ENCODE results near the gene SSBP4. TPM values are rescaled to one million over a fixed set of nuclear protein-coding genes. Genes with fewer than 3 reads are reported as not detected.
A peak's percentile ranks its signal among the peaks of the same experiment; 100 is the strongest.

The SSBP4 gene
- polyA plus RNA-seq, 1 donor = 57.8 TPM

DNA sequence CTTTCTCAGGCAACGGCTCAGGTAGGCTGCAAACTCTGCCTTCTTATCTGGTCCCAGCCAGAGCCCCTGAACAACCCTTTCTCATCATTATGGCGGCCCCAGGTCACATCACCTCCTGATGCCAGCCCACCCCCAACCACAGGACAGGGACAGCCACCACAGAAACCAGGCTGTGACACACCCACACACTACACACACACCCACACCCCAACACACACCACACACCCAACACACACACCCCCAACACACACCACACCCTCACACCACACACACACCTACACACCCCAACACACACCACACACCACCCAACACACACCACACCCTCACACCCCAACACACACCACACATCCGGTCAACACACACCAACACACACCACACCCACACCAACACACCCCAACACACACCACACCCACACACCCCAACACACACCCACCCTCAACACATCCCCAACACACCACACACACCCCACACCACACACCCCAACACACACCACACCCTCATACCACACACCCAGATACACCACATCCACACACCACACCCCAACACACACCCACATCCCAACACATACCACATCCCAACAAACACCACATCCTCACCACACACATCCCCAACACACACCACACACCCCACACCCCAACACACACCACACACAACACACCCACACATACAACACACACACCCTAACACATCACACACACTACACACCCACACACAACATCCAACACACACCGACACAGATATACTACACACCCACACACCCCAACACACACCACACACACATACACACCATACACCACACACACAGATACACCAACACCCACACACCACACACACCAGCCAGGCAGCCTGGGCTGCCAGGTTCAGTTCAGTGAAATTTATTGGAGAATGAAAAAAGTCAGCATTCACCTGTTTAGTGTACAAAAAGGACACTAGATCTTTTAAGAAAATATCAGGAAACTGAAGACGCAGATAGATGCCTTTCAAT is 22.9 kb downstream of the SSBP4 start:
- no peak for DNase-seq

DNA sequence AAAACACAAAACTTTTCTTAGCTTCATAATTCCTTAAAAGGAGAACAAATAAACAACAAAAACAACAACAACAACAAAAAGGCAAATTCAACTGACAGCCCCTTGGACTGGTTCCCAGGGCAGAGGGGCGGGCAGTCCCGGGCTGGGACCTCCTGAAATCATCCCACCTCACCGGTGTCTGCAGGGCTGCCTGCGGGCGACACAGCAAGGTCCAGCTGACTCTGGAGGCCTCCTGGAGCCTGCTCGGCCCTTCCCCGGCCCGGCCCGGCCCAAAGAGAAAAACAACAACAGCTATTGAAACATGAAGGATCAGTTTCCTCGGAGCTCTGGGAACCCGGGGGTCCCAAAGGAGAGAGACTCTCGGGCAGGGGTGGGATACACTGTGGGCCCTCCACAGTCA is 23.7 kb downstream of the SSBP4 start:
- DNase-seq = no peak

DNA sequence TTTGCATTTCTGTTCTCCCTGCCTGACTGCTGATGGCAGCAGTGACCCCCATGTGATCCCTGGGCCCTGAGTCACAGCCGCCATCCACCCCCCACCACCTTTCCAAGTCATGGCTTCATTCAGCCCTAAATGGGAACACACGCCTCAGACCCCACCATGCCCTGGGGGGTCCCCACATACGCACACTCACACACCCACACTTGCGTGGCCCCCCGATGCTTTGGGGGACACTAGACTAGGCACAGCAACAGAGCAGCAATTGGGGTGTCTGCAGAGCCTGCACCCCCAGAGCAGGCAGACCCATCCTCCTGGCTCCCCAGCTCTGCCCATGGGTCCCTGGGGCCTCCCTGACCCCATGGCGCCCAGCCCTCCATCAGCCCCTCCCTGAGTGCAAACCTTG is 24.2 kb downstream of the SSBP4 start:
- no peak for DNase-seq

DNA sequence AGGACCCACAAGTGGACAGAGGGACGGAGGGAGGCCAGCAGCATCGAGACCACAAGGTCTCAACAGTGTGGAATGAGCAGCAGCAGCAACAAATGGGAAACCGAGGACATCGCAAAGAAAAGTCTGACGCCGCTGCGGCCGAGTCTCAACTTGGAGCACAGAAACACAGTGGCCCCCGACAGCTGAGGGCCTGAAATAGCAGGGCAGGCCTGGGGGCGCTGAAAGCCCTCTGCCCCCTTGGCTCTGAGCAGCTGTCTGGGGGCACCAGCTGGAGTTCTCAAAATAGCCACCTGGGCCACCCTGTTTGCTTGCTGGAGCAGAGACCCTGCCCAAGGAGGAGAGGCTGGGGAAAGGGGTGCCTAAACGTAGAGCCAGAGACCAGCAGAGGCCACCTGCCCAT is 24.6 kb downstream of the SSBP4 start:
- no peak for DNase-seq

DNA sequence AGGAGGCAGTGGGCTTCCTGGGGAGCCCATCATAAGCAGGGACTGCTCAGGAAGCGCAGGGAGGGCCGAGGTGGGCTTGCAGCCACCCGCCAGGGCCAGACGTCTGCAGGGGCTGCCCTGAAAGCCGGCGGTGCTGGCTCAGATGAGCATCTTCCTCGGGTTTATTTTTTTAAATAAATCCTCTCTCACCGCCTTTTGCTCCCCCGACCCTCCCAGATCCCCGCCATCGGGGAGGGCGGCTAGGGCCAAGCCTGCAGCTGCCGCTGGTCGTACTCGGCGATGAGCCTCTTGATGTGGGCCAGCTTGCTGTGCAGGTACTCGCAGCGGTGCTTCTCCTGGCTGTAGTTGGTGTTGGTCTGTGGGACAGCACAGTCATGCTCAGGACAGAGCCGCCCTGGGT is 25.3 kb downstream of the SSBP4 start:
- no peak for DNase-seq

DNA sequence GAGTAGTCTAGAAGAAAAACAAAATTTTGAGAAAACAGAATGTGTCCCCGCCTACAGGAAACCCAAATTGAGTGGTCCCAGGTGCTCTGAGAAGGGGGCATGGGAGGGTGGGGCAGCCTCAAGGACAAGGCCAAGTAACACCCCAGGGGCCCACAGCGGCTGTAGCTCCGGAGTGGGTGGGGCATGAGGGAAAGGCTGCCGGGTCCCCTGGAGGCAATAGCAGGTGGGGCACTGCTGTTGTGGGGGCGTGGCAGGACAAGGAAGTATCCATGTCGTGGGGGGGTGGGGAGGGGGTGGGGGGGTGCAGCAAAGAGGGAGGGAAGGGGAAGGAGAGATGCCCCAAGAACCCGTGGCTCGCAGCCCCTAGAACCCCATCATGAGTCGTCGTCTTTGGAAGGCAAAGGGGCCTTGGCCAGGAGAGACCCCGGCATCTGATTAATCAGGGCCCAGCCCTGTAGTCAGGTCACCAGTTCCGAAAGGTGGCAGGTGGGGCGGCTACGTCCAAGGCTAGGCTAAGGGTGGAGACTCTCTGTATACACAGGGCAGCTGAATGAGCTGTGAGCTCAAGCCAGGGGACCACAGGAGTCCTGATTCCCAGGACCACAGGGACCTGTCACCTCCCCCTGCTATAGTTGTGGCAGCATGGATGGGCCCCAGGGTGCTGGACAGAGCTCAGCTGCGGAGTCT is 26.2 kb downstream of the SSBP4 start:
- no peak for DNase-seq

DNA sequence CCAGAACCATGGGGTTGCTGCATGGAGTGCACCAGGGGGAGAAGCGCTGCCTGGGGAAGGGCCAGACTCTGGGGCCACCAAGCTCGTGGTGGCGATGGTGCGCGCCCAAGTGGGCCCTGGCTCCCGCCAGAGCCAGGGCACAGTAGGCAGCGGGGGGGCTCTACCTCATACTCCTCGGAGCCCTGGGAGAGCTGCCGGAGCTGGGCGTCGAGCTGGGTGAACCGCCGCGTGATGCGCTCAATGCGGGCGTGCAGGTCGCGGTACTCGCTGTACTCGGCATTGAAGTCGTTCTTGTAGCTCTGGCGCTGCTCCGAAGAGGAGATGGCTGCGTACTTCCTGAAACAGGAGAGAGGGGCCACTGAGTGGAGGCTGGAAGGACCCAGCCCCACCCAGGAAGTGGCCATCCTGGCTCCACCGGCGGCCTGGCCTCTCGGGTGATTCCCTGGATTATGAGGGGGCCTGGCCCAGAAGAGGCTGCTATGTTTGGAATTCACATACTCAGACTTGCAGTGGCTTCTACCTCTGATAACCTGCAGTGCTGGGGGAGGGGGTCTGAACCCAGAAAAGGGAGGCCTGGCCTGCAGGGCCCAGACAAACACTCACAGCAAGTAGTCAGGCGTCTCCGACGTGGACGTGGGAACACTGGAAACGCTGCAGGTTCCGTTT is 27.1 kb downstream of the SSBP4 start:
- DNase-seq = no peak

DNA sequence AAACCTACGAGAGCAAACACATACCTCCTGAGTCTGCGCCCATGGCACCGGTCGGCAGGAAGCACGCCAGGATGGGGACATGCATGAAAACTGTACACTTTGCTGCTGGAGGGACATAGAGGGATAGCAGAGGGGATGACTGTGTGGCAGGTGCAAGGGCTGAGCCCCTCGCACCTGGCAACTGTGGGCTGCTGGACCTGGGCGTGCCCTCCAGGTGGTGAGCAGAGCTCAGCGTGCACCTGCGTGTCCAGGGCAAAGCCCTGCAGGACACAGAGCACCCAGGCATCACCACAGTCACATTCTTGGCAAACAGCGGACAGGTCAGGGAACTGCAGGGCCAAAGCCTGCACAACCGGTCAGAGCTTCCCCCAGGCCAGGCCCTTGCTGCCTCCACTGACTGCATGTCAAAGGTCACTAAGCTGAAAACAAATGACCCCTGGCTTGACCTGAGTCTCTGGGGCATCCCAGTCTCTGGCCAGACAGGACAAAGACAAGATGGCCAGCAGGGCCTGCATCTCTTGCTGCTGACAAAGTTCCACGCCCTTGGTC is 27.7 kb downstream of the SSBP4 start:
- no peak for DNase-seq

DNA sequence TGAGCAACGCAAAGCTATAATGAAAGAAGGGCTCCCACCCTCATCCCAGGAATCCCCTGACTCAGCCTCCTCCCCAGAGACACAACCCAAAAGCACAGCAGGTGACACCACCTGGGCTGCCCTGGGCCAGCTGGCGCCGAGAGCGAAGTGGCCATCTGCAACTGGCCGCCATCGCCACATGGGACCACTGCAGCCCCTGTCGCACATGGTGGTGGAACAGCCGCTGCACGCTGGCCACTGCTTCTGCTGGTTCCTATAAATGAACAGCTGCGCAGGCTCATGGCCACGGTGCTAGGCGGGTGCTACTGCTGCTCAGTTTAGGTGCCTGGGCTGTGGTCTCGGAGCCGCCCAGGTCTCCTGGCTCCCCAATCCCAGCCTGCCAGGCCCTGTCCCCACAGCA is 30.4 kb downstream of the SSBP4 start:
- no peak for DNase-seq

DNA sequence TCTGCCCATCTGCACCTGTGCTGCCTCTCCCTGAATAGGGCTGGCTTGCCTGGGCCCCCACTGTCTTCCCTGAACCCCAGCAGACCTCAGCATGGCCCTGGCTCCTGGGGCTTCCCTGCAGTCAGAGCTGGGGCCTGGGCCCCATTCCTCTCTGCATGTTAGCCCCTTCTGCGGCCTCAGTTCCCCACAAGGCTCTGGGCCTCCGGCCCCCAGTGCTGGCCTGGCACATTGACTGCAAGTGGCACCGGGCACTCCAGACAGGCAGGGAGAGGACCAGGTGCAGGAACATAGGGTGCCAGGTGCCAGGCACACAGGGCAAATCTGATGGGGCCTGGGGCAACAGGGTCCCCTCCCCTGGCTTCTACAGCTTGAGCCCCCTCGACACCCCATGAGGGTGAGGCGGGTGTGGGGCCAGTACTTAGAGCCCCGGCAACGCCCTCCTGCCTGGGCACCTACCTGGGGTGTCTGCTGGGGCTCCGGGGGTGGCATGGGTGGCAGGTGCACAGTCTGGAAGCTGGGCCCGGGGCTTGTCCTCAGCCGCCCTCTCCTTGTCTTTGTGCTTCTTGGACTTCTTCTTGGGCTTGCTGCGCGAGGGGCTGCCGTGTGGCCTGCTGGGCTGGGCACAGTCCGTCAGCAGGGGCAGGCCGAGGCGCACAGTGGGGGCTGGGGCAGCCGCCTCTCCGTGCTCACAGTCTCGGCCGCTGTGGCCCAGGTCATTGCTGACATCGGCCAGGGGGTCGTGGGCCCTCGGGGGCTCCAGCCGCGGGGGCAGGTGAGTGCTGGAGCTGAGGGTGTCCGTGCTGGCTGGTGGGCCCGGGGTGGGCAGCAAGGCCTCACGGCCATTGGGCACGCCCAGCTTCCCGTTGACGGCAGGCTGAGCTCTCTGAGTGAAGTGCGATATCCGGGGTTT is 31.1 kb downstream of the SSBP4 start:
- no peak for DNase-seq

DNA sequence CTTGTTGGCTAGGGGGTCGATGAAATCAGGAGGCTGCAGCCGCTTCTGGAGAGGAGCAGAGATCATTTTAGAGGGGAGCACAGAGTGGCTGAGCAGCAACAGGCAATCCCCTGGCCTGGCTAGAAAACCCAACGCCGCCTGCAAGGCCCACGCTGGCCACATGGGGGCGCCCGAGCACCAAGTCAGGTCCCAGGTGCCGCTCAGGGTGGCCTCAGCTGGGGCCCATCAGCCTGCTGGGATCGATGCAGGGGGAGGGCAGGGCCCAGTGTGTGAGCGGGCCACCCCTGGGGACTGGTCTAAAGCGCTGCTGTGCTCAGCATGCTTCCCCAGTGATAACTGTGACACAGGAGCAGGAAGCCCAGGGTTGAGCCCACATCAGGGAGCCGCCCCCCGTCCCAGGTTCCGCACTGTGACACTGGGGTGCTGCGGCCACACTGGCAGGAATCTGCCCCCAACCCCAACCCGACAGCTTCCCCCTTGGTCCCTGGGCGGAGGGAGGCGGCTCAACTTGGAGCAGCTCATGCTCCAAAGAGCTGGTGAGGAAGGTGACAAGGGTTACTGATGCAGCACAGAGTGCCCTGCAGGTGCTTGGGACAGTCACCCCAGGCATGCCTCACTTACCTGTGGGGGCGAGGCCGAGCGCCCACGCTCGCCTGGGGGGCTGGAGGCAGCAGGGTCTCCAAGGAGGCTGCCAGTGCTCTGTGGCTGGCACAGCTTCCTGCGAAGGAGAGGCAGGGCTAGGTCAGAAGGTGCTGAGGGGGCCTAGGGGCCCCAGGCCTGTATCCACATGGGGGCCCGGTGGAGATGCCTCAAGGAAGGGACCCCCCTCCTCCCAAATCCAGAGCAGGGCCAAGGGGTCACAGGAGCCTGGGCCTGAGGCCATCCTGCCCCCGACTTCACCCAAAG is 32.0 kb downstream of the SSBP4 start:
- DNase-seq = peak; percentile 69

DNA sequence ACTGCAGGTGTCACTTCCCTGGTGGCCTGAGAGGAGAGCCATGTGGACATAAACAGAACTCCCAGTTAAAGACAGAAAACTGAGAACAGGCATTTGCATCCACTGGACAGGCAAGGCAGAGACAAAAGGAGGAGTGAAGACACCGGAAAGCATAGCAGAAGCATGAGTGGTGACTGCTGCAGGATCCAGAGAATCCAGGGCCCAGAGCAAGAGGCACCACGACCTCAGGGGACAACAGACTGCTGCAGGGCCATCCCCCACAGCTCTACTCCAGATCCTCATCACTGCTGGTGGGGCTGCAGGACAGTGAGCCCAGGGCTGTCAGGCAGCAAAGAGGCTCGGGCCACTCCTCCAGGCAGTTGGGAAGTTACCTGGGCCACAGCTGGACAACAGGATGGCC is 33.2 kb downstream of the SSBP4 start:
- no peak for DNase-seq

DNA sequence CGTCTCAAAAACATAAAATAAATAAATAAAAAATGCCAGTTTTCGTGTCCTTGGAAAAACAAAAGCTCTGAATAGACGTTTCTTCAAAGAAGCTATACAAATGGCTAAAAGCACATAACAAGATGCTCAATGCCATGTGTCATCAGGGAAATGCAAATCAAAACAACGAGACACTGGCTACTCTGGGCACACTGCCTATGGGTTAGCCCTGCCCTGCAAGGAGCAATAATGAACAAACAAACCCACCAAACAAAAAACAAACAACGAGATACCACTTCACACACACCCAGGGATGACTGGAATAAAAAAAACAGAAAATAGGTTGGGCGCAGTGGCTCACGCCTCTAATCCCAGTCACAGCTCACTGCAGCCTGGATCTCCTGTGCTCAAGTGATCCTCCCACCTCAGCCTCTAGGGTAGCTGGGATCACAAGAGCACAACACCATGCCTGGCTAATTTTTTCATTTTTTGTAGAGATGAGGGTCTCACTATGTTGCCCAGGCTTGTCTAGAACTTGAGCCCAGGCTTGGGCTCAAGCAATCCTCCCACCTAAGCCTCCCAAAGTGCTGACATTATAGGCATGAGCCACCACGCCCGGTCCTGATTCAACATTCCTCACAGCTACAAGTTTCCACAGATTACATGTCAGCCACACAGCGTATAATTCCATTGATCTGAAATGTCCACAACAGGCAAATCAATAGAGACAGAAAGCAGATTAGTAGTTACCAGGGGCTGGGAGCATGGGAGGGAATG is 34.2 kb downstream of the SSBP4 start:
- no peak for DNase-seq

DNA sequence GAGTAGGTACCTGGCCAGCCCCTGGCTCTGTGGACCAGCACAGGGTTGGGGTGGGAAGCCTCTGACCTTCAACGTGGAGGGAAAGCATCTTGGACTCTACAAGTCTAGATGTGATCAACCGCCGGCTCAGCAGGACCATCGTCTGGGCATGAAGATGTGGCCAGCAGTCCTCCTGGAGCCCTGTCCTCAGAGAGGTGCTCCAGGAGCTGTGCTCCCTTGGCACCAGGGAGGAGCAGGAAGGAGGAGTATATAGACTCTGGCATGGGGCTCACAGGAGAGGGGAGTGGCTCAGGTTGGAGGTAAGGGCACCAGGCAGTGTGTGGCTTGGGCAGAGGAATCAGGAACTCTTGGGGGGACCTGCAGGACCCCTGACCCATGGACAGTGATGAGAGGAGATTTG is 37.1 kb downstream of the SSBP4 start:
- DNase-seq = no peak

DNA sequence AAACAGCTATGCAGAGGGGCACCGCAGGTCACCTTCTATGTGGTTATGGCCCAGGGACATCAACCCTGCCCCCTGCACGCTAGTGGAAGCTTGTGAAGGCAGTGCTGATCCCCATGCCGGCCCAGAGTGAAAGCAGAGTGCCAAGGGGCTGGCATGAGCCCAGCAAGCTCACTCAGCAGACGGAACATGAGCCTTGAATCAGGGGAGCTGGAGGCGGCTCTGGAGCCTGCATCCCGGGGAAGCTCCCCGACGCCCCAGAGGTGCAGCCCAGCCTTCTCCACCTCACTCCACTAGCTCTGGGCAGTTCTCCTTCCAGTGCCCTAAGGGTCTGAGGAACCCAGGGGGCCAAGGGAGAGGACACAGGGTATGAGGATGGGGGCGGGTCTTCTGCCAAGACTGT is 37.8 kb downstream of the SSBP4 start:
- no peak for DNase-seq

DNA sequence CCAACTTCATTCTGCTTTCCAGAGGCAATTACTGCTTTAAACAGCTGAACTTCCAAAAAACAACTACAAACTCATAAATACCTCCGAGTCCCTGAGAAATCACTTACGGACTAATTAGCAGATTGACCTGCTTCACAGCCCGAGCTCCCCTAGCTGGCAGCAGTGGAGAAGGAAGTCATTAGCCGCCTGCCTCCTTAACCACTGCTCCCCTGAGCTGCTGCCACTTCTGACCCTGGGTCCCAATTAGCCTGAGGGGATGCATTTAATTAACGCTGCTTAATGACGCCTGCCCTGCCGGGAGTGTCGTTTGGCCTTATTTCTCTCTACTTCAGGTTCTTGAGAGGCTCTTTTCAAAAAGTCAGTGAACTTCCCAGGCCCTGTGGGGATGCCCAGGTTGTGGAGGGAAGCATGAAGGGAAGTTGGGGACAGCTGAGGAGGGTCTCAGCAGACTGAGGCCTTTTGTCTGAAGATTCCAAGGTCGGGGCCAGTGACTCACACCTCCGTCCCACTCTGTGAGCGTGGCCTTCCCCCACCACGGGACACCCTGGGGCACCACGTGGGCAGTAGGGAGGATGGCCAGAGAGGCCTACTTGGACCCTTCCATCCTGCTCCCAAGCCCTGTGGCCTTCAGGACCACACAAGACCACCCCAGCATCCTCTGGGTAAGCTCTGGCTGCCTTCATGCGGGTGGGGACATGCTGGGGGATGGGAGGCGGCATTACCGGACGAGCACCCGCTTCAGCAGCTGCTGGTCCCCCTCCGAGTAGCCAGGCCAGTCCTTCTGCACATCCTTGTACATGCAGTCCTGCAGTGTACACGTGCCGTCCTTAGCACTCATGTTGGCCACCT is 38.5 kb downstream of the SSBP4 start:
- no peak for DNase-seq

DNA sequence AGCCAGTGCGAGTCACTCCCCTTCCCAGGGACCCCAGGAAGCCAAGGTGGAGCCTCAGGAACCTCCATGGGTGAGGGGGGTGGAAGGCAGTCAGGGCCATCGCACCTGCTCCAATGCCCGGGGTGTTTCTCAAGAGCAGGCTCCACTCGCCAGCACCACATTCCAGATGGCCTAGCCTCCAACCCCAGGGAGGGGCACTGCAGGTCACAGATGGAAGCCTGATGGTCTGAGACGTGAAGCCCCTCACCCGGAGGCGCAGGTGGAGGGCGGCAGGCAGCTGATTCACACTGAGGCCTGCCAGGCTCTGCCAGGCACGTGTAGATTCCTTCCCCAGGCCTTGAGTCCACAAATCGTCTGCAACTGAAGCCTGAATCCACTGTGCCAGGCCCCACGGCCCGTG is 41.7 kb downstream of the SSBP4 start:
- no peak for DNase-seq

DNA sequence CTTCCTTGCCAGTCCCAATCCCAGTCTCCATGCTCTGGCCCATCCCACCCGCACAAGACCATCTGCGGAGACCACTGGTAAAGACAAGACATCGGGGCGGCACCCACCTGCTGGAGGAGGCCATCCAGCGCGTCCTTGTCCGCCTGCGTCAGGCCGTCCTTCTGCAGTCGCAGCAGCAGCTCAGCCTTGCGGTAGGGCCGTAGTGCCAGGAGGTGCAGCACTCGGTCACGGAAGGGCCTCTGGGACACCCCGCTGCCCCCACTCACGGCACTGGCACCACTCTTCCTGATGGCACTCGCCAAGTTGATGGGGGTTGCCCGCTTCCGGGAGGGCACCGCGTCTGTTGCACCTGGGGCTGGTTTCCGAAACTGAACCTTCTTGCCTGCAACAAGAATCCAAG is 42.3 kb downstream of the SSBP4 start:
- DNase-seq = no peak

DNA sequence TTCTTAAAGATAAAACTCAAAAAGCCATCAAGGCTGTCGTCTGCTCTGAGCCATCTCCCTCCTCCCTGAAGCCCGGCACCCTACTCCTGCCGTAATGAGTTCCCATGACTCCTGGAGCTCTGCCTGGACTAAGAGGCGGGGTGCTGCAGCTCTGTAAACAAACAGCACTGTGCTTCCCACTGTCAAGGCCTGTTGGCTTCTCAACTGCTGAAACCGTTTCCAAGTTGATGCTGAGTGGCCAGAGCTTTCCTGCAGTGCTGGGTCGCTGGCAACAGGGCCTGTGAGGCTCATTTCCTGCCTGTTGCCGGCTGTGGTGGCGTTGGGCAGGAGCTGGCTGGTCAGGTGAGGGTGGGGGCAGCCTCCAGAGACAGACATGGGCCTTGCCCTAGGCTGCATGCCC is 45.4 kb downstream of the SSBP4 start:
- no peak for DNase-seq
